Gastroesophageal sphincter (tissue), 4 donors: Measurements from ENCODE around the gene PIP4K2B. TPM values are rescaled to one million over a fixed set of nuclear protein-coding genes. Genes with fewer than 3 reads are reported as not detected.

Experiments
- ATAC-seq: fragments of 150-250 bp; one replicate; pipeline ENCODE4 v1.9.1; 2016; ENCODE audit warnings: mild to moderate bottlenecking, moderate library complexity
- H3K27ac ChIP-seq, 4 donors: fragments of 200-600 bp; sonication (generic) in 3 of 4; 1 replicate in 3 of 4; 2 replicates in 1 of 4; pipeline ENCODE4 v1.5.1; 2016 to 2019
- H3K27me3 ChIP-seq: fragments of 200-600 bp; sonication (generic); one replicate; pipeline ENCODE4 v1.5.1; 2019
- H3K36me3 ChIP-seq, 2 donors: fragments of 200-600 bp; sonication (generic); one replicate each; pipeline ENCODE4 v1.5.1; 2019; ENCODE audit warnings: control low read depth in 1 of 2
- H3K4me1 ChIP-seq, 3 donors: fragments of 200-600 bp; sonication (generic); 1 replicate in 2 of 3; 2 replicates in 1 of 3; pipeline ENCODE4 v1.5.1; 2016 to 2019; ENCODE audit warnings: control low read depth in 2 of 3
- H3K4me3 ChIP-seq, 2 donors: fragments of 200-600 bp; sonication (generic); one replicate each; pipeline ENCODE4 v1.5.1; 2019; ENCODE audit warnings: mild to moderate bottlenecking in 1 of 2, moderate library complexity in 1 of 2
- H3K9me3 ChIP-seq, 3 donors: fragments of 200-600 bp; sonication (generic); one replicate each; pipeline ENCODE4 v1.5.1; 2017 to 2019; ENCODE audit warnings: control low read depth in 2 of 3
- CTCF ChIP-seq, 4 experiments: fragments of 200-600 bp in 2 of 4; fragments of 450-650 bp in 2 of 4; sonication (generic) in 1 of 4; IDR thresholded peaks; one replicate each; pipeline ENCODE4 v1.5.1; 2017 to 2019; ENCODE audit warnings: antibody characterized with exemption in 4 of 4, mild to moderate bottlenecking in 2 of 4, moderate library complexity in 2 of 4
- EP300 ChIP-seq: sonication (generic); formaldehyde crosslinking; IDR thresholded peaks from one replicate; pipeline ENCODE4 v1.6.1; 2017; ENCODE audit warnings: antibody characterized with exemption, mild to moderate bottlenecking
- POLR2A ChIP-seq, 2 donors: fragments of 450-650 bp; IDR thresholded peaks; one replicate each; pipeline ENCODE4 v1.6.1; 2017; ENCODE audit warnings: antibody characterized with exemption in 2 of 2, mild to moderate bottlenecking in 2 of 2, moderate library complexity in 1 of 2
- POLR2AphosphoS5 ChIP-seq: sonication (generic); formaldehyde crosslinking; IDR thresholded peaks from one replicate; pipeline ENCODE4 v1.6.1; 2017; ENCODE audit warnings: antibody characterized with exemption
- WGBS, 2 donors: methylation state at CpG; one replicate each; pipeline ENCODE4 v1.1.5; 2018; ENCODE audit warnings: low coverage in 1 of 2; 5-methylcytosine and 5-hydroxymethylcytosine counted together
- total RNA-seq, 4 donors: library from RNA; depleted of rRNA; stranded (reverse); fragments of >200 nt; gene quantifications; one replicate each; pipeline ENCODE4 v1.1.0, GENCODE V29; 2016

The PIP4K2B gene
- total RNA-seq, 4 donors from 2014 or later: 43.9 to 80.3 (median 62.1) TPM

GRCh38 chr17:38761612-38762011, 37.7 kb downstream of the PIP4K2B start:
- Histone ChIP-seq H3K4me3 (no peak overlapping the region), H3K9me3 (no peaks in the 10 kb centered on the region), H3K4me1 (peaks cover 0 to 7% (median 0%) of the 10 kb centered on the region in 3 donors), H3K27me3 (no peaks in the 10 kb centered on the region), H3K27ac (no peak overlapping the region), H3K36me3 (peaks cover 0 to 100% of the 10 kb centered on the region in 2 donors)
- TF ChIP-seq POLR2AphosphoS5 (no peak), POLR2A (IDR thresholded peaks at IDR 0.05) (no peak), EP300 (no peak), CTCF (IDR thresholded peaks at IDR 0.05) (no peak)
- no peak for ATAC-seq
- WGBS, 2 donors: 50 to 73% methylated on average over 1 to 4 of the region's 4 CpGs

- no peaks in the 10 kb centered on the region for H3K9me3 ChIP-seq
- H3K27ac ChIP-seq: peak overlapping the region; percentile 77 to 95 (median 90)
- no peaks in the 10 kb centered on the region for H3K27me3 ChIP-seq
- no peak for ATAC-seq
- peaks cover 0 to 71% (median 17%) of the 10 kb centered on the region in 3 donors for H3K4me1 ChIP-seq
- WGBS, 2 donors: 0 to 36% methylated on average over 4 of the region's 22 CpGs
- peak overlapping the region; percentile 93 to 94 for H3K4me3 ChIP-seq
- TF ChIP-seq EP300 (no peak), POLR2A (IDR thresholded peaks at IDR 0.05) (no peak), CTCF (IDR thresholded peaks at IDR 0.05) (no peak), POLR2AphosphoS5 (no peak)
- H3K36me3 ChIP-seq: peaks cover 0 to 43% of the 10 kb centered on the region in 2 donors
These were observed 46.3 kb downstream of the PIP4K2B start for GRCh38 chr17:38753071-38753506.

- H3K27me3 ChIP-seq: no peaks in the 10 kb centered on the region
- H3K9me3 ChIP-seq: no peaks in the 10 kb centered on the region
- peak; percentile 92 for ATAC-seq
- peak within 1 kb of the TSS; percentile 77 to 95 (median 90) for H3K27ac ChIP-seq
- whole genome bisulfite sequencing, 2 donors: 0% methylated on average over 29 to 42 of the region's 44 CpGs
- H3K36me3 ChIP-seq: peaks cover 0 to 37% of the 10 kb centered on the region in 2 donors
- TF ChIP-seq CTCF (IDR thresholded peaks at IDR 0.05): peak in 1 of 4 experiments; percentile 23
- TF ChIP-seq POLR2AphosphoS5: peak; percentile 64
- peak in 1 of 2 donors; percentile 21 for TF ChIP-seq POLR2A (IDR thresholded peaks at IDR 0.05)
- TF ChIP-seq EP300: no peak
- H3K4me1 ChIP-seq: peaks cover 0 to 68% (median 17%) of the 10 kb centered on the region in 3 donors
- H3K4me3 ChIP-seq: peak within 1 kb of the TSS; percentile 93 to 94
These were observed 46.9 kb downstream of the PIP4K2B start, which contains the start of gene PSMB3 for GRCh38 chr17:38752308-38753070. Gene PSMB3, plus strand, starts transcription at chr17:38752741. Its CDS starts 86 bp downstream, at chr17:38752827.

GRCh38 chr17:38751808-38752307, 47.5 kb downstream of the PIP4K2B start:
- peaks cover 0 to 31% of the 10 kb centered on the region in 2 donors for H3K36me3 ChIP-seq
- WGBS, 2 donors: 1 to 2% methylated on average over 33 to 38 of the region's 44 CpGs
- peak overlapping the region; percentile 93 to 94 for H3K4me3 ChIP-seq
- TF ChIP-seq CTCF (IDR thresholded peaks at IDR 0.05) (no peak), POLR2A (IDR thresholded peaks at IDR 0.05) (peak in 1 of 2 donors; percentile 16)
- no peaks in the 10 kb centered on the region for H3K27me3 ChIP-seq
- H3K4me1 ChIP-seq: peaks cover 0 to 74% (median 22%) of the 10 kb centered on the region in 3 donors
- peak overlapping the region; percentile 4 to 95 (median 90) for H3K27ac ChIP-seq
- H3K9me3 ChIP-seq: no peaks in the 10 kb centered on the region
- peak; percentile 21 for ATAC-seq
